A673 (cell line): Measurements from ENCODE around the gene MFRP. TPM values are rescaled to one million over a fixed set of nuclear protein-coding genes. Genes with fewer than 3 reads are reported as not detected.

Experiments
- BruUV-seq: library from RNA; stranded (reverse); fragments of 400-500 nt; replicated peaks from 2 replicates; lab custom pipeline; 2021; lab: Mats Ljungman, UMichigan
- CTCF ChIA-PET: fragments of 300-600 bp; sonication (Branson Sonifier 250); formaldehyde crosslinking; loops from one replicate; lab custom pipeline; 2022; ENCODE audit warnings: antibody characterized with exemption; lab: Charles Lee
- POLR2A ChIA-PET: fragments of 300-600 bp; sonication (Branson Sonifier 250); formaldehyde crosslinking; loops from one replicate; lab custom pipeline; 2022; ENCODE audit warnings: antibody characterized with exemption; ENCODE audit not compliant: low non-redundant PET; lab: Charles Lee
- DNase-seq: peaks from one replicate; pipeline ENCODE4 v3.0.0-alpha.2; 2015; ENCODE audit warnings: low spot score
- H3K27ac ChIP-seq: fragments of 200-600 bp; sonication (generic); 2 replicates; pipeline ENCODE4 v1.5.1; 2016; ENCODE audit warnings: mixed run types, low read depth, mild to moderate bottlenecking, mixed read lengths, antibody characterized with exemption, low read length; ENCODE audit not compliant: poor library complexity, severe bottlenecking
- H3K27me3 ChIP-seq: fragments of 200-600 bp; sonication (generic); replicated peaks from 2 replicates; pipeline ENCODE4 v1.6.1; 2017; ENCODE audit warnings: mixed run types, low read depth, mild to moderate bottlenecking, mixed read lengths, antibody characterized with exemption, low read length; ENCODE audit not compliant: insufficient read depth, poor library complexity
- H3K36me3 ChIP-seq: fragments of 200-600 bp; sonication (generic); 2 replicates; pipeline ENCODE4 v1.6.1; 2016; ENCODE audit warnings: mixed run types, mild to moderate bottlenecking, mixed read lengths, antibody characterized with exemption, low read length; ENCODE audit not compliant: insufficient read depth, poor library complexity, severe bottlenecking
- H3K4me1 ChIP-seq: fragments of 200-600 bp; sonication (generic); 2 replicates; pipeline ENCODE4 v1.6.1; 2017; ENCODE audit warnings: mixed run types, mild to moderate bottlenecking, mixed read lengths, antibody characterized with exemption, low read length; ENCODE audit not compliant: insufficient read depth, poor library complexity, severe bottlenecking
- H3K4me3 ChIP-seq: fragments of 200-600 bp; sonication (generic); 2 replicates; pipeline ENCODE4 v1.5.1; 2016; ENCODE audit warnings: low read depth, mixed run types, mild to moderate bottlenecking, mixed read lengths, low read length; ENCODE audit not compliant: poor library complexity, severe bottlenecking
- H3K9me3 ChIP-seq: fragments of 200-600 bp; sonication (generic); 2 replicates; pipeline ENCODE4 v1.6.1; 2016; ENCODE audit warnings: mixed run types, low read depth, mild to moderate bottlenecking, mixed read lengths, antibody characterized with exemption, low read length; ENCODE audit not compliant: poor library complexity, severe bottlenecking
- CTCF ChIP-seq: fragments of 300-800, 200-600 bp; sonication (generic); conservative IDR thresholded peaks from 2 replicates; pipeline ENCODE4 v1.5.1; 2017; ENCODE audit warnings: low read depth, mild to moderate bottlenecking, antibody characterized with exemption, low read length, moderate library complexity, mixed read lengths
- EZH2 ChIP-seq: fragments of 200-600 bp; sonication (generic); IDR thresholded peaks from 2 replicates; pipeline ENCODE4 v1.6.1; 2017; ENCODE audit warnings: borderline replicate concordance, low read depth, mild to moderate bottlenecking, mixed read lengths, antibody characterized with exemption, low read length; ENCODE audit not compliant: poor library complexity, severe bottlenecking
- intact Hi-C: fragments of 100-400 bp; cut with micrococcal nuclease; formaldehyde crosslinking; loops from one replicate; pipeline ENCODE4 v1.10.0; 2022; ENCODE audit not compliant: unreplicated experiment
- total RNA-seq: library from RNA; stranded (reverse); gene quantifications from 2 replicates; pipeline ENCODE4 v1.2.3, GENCODE V29; 2021

The MFRP gene
- total RNA-seq, 1 experiment from 2014 or later = not detected

DNA sequence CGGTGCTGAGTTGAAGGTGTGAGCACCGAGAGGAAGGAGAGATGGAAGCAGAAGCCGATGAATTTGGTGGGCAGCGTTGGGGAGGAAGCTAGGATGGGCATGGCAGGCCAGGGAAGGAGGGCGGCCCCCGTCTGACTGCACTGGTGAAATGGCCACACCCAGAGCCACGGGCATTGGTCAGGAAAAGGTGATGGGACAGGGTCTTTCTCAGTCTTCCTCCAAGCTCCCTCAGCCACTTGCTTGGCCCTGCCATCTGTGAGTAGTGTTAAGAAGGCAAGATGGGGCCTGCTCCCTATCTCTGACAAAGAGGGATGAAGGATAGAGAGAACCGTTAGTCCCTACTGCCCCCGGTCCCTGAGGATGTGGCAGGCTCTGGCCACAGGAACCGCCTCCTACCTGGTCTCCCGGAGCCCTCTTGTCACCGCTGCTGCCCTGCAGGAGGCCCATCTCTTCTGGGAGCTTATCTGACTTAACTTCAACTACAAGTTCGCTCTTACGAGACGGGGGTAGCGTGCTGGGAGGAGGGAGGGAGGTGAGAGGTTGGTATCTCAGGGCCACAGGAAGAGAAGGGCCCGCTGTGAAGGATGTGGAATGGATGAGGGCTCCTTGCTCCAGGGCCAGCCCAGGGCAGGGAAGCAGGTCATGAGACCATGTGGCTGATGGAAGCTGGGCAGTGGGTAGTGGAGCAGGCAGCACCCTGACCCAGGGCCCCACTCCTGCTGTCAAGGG is 36.4 kb downstream of the MFRP start:
- ChIA-PET CTCF (no interaction called here), POLR2A (no interaction called here)
- no peaks in the 10 kb centered on the region for H3K36me3 ChIP-seq
- TF ChIP-seq EZH2 = no peak
- TF ChIP-seq CTCF = no peak
- H3K4me1 ChIP-seq = no peaks in the 10 kb centered on the region
- no peaks in the 10 kb centered on the region for H3K9me3 ChIP-seq
- no peaks in the 10 kb centered on the region for H3K27me3 ChIP-seq
- intact Hi-C loops = no loop called here
- no TSS peak for BruUV-seq
- no peak overlapping the region for H3K27ac ChIP-seq
- no peak for DNase-seq
- H3K4me3 ChIP-seq = no peak overlapping the region

DNA sequence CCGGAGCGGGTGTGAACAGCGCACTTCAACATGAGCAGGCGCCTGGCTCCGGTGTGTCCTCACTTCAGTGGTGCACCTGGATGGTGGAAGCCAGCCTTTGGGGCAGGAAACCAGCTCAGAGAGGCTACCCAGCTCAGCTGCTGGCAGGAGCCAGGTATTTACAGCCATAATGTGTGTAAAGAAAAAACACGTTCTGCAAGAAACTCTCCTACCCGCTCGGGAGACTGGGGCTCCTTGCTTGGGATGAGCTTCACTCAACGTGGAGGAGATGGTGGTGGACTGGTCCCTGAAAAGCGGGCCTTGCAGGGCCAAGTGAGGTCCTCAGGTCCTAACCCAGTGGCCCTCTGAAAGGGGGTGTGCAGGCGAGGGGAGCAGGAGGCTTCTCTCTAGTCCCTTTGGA is 37.1 kb downstream of the MFRP start:
- H3K4me3 ChIP-seq = no peak overlapping the region
- intact Hi-C loops = no loop called here
- ChIA-PET POLR2A (no interaction called here), CTCF (no interaction called here)
- no peaks in the 10 kb centered on the region for H3K36me3 ChIP-seq
- no peak overlapping the region for H3K27ac ChIP-seq
- H3K9me3 ChIP-seq = no peaks in the 10 kb centered on the region
- TF ChIP-seq EZH2 (no peak), CTCF (no peak)
- BruUV-seq = no TSS peak
- H3K27me3 ChIP-seq = no peaks in the 10 kb centered on the region
- H3K4me1 ChIP-seq = no peaks in the 10 kb centered on the region
- no peak for DNase-seq

- Histone ChIP-seq H3K36me3 (peaks cover 8% of the 10 kb centered on the region), H3K27ac (no peak overlapping the region), H3K9me3 (no peaks in the 10 kb centered on the region), H3K27me3 (no peaks in the 10 kb centered on the region), H3K4me1 (no peaks in the 10 kb centered on the region), H3K4me3 (no peak overlapping the region)
- TF ChIP-seq CTCF (no peak), EZH2 (no peak)
- ChIA-PET CTCF (interaction anchor here (0.6 to 0.7 kb wide), 2 partner anchors 230 to 241 kb away, joined by 3 read pairs; no protein-coding TSS in a partner anchor), POLR2A (no interaction called here)
- DNase-seq = no peak
- no TSS peak for BruUV-seq
- intact Hi-C loops = no loop called here
These were observed 38.5 kb downstream of the MFRP start for GRCh38 chr11:119307974-119308373.
